ENCODE measurements around the gene AIPL1.

AIPL1 gene

DNA sequence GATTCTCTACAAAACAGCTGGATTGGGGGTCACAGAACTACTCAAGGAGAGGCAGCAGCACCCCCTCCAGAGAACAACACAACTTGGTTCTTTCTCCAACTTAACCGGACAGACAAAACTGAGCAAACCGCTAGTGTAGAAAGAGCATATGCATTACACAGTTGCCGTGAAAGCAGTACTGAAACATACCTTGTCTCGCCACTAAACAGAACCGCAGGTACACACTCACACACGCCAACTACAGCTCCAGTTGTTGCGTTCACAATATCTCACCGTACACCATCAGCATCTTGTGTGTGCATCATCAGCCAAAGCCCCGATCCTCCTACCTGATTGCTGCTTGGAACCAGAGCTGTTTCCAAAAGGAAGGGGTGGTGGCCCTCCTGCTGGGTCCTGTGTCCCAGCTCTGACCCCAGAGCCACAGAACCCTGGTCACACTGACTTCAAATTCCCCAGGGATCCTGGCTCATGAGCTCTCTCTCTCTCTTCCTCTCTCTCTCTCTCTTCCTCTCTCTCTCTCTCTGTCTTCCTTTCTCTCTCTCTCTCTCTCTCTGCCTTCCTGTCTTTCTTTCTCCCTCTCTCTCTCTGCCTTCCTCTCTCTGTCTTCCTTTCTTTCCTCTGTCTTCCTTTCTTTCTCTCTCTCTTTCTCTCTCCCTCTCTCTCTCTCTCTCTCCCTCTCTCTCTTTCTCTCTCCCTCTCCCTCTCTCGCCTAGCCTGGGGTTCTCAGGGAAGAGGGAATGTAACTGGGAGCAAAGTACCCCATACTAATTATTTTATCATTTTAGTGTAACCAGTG lies 17.7 kb upstream of the AIPL1 start:
- Histone ChIP-seq H3K27ac (ENCODE audit: low read depth, low read length, poor library complexity, severe bottlenecking) (no peak overlapping the region), H3K79me2 (ENCODE audit: insufficient read depth, low read length) (no peaks in the 10 kb centered on the region), H3K4me1 (ENCODE audit: insufficient read depth, low read length, severe bottlenecking) (no peaks in the 10 kb centered on the region), H3K9me3 (ENCODE audit: low read length) (no peaks in the 10 kb centered on the region), H4K20me1 (ENCODE audit: insufficient read depth, low read length) (no peaks in the 10 kb centered on the region), H3K4me3 (ENCODE audit: low read depth, low read length, poor library complexity, severe bottlenecking) (no peak overlapping the region), H3F3A (ENCODE audit: insufficient read depth, low read length) (no peaks in the 10 kb centered on the region), H3K4me2 (ENCODE audit: low read length) (no peak overlapping the region), H3K9ac (ENCODE audit: low read length) (no peak overlapping the region), H3K27me3 (ENCODE audit: insufficient read depth, low read length) (peaks cover 4% of the 10 kb centered on the region; the same call in 1 of the 2 replicates), H2AFZ (ENCODE audit: low read length) (no peak overlapping the region), H3K36me3 (ENCODE audit: insufficient read depth, low read length) (no peaks in the 10 kb centered on the region), H3K9me2 (ENCODE audit: low read depth, low read length) (no peaks in the 10 kb centered on the region)
- TF ChIP-seq, protein P1, sequence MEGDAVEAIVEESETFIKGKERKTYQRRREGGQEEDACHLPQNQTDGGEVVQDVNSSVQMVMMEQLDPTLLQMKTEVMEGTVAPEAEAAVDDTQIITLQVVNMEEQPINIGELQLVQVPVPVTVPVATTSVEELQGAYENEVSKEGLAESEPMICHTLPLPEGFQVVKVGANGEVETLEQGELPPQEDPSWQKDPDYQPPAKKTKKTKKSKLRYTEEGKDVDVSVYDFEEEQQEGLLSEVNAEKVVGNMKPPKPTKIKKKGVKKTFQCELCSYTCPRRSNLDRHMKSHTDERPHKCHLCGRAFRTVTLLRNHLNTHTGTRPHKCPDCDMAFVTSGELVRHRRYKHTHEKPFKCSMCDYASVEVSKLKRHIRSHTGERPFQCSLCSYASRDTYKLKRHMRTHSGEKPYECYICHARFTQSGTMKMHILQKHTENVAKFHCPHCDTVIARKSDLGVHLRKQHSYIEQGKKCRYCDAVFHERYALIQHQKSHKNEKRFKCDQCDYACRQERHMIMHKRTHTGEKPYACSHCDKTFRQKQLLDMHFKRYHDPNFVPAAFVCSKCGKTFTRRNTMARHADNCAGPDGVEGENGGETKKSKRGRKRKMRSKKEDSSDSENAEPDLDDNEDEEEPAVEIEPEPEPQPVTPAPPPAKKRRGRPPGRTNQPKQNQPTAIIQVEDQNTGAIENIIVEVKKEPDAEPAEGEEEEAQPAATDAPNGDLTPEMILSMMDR (IDR thresholded peaks at IDR 0.05; ENCODE audit: low read length), result no peak
- TF ChIP-seq EZH2 (IDR thresholded peaks at IDR 0.05; ENCODE audit: borderline replicate concordance, low read length), result no peak

DNA sequence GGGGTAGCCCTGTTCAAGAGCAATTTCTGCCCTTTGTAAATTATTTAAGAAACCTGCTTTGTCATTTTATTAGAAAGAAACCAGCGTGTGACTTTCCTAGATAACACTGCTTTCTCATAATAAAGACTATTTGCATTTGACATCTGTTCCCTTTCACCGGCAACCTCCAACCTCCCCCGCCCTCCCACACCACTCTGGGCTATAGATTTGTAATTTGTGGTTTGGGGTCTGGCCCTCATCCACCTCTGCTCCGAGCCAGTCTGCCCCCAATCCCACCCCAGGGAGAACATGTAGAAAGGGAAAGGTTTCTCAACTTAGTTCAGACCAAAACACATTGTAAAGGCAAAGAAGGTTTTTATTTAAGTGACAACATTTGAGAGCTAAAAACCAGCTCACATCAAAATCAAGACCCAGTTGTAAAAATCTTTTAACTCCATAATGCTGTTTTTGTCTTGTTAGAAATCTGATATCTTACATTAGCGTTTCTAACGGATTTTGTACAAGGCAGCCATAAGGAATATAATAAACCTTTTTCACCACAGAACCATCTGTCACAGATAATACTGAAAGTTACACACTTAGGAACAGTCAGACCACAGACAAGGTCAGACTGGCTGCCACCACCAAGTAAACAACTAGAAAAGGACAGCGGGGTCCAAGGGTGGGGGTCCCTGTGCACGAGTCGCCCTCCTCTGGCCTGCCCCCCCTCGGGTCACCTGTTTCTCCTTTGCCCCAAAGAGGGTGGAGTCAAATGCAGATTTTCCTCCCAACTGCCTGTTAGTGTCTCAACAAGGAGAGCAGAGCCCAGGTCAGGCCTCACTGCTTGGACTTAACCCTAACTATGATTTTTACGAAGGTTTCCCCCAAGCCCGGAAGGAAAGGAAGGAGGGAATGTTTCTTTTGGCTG lies 16.3 kb upstream of the AIPL1 start:
- H3K9ac ChIP-seq (ENCODE audit: low read length), result no peak overlapping the region
- H3K4me3 ChIP-seq (ENCODE audit: low read depth, low read length, poor library complexity, severe bottlenecking), result no peak overlapping the region
- no peak for TF ChIP-seq EZH2 (IDR thresholded peaks at IDR 0.05; ENCODE audit: borderline replicate concordance, low read length)
- TF ChIP-seq, protein P1 (IDR thresholded peaks at IDR 0.05; ENCODE audit: low read length), result no peak
- no peaks in the 10 kb centered on the region for H3K79me2 ChIP-seq (ENCODE audit: insufficient read depth, low read length)
- H3K36me3 ChIP-seq (ENCODE audit: insufficient read depth, low read length), result no peaks in the 10 kb centered on the region
- H3K4me1 ChIP-seq (ENCODE audit: insufficient read depth, low read length, severe bottlenecking), result no peaks in the 10 kb centered on the region
- no peaks in the 10 kb centered on the region for H3K9me3 ChIP-seq (ENCODE audit: low read length)
- no peak overlapping the region for H2AFZ ChIP-seq (ENCODE audit: low read length)
- no peak overlapping the region for H3K4me2 ChIP-seq (ENCODE audit: low read length)
- no peak overlapping the region for H3K27ac ChIP-seq (ENCODE audit: low read depth, low read length, poor library complexity, severe bottlenecking)
- no peaks in the 10 kb centered on the region for H3K9me2 ChIP-seq (ENCODE audit: low read depth, low read length)
- H4K20me1 ChIP-seq (ENCODE audit: insufficient read depth, low read length), result no peaks in the 10 kb centered on the region
- H3K27me3 ChIP-seq (ENCODE audit: insufficient read depth, low read length), result peaks cover 8% of the 10 kb centered on the region; the same call in 1 of the 2 replicates
- H3F3A ChIP-seq (ENCODE audit: insufficient read depth, low read length), result no peaks in the 10 kb centered on the region

DNA sequence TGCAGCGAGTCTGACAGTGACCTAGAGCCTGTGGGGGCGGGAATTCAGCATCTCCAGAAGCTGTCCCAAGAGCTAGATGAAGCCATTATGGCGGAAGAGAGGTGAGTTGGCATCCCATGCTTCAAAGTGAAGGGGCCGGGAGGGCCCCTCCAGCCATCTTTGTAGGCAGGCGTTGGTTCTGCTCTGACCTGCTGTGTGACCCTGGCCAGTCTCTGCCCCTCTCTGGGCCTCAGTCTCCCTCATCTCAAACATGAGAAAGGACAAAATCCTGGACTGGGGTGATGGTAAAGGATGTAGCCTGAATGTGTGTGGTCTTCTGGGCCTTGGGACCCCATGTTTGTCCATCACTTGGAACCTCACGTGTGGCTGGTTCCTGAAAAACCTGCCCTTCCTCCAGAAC lies 14.4 kb upstream of the AIPL1 start:
- Histone ChIP-seq H3K9me3 (ENCODE audit: low read length) (no peaks in the 10 kb centered on the region), H2AFZ (ENCODE audit: low read length) (no peak overlapping the region), H3K27me3 (ENCODE audit: insufficient read depth, low read length) (peaks cover 11% of the 10 kb centered on the region; the same call in 1 of the 2 replicates), H4K20me1 (ENCODE audit: insufficient read depth, low read length) (no peaks in the 10 kb centered on the region), H3K4me2 (ENCODE audit: low read length) (no peak overlapping the region), H3K27ac (ENCODE audit: low read depth, low read length, poor library complexity, severe bottlenecking) (no peak overlapping the region), H3K79me2 (ENCODE audit: insufficient read depth, low read length) (no peaks in the 10 kb centered on the region), H3K9ac (ENCODE audit: low read length) (no peak overlapping the region), H3K4me1 (ENCODE audit: insufficient read depth, low read length, severe bottlenecking) (no peaks in the 10 kb centered on the region), H3K36me3 (ENCODE audit: insufficient read depth, low read length) (no peaks in the 10 kb centered on the region), H3K4me3 (ENCODE audit: low read depth, low read length, poor library complexity, severe bottlenecking) (no peak overlapping the region), H3F3A (ENCODE audit: insufficient read depth, low read length) (no peaks in the 10 kb centered on the region), H3K9me2 (ENCODE audit: low read depth, low read length) (no peaks in the 10 kb centered on the region)
- TF ChIP-seq, protein P1 (IDR thresholded peaks at IDR 0.05; ENCODE audit: low read length), result no peak
- TF ChIP-seq EZH2 (IDR thresholded peaks at IDR 0.05; ENCODE audit: borderline replicate concordance, low read length), result no peak

Data from OCI-LY1 (cell line).